Measurements from ENCODE around the gene EHD2.

Gene EHD2

DNA sequence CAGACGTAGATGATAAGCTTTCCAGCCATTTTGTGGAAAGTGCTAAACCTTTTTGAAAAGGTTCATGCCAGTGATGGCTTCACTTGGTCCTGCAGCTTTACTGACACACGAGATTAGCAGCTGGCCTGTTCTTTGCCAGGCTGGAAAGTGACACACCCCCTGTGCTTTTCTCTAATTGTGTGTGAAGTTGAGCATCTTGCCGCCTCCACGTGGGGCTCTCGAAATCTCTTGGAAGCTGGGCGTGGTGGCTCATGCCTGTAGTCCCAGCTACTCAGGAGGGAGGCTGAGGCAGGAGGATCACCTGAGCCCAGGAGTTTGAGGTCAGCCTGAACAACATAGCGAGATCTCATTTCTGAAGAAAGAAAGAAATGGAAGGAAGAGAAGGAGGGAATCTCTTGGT lies 25.3 kb upstream of the EHD2 start:
- TF ChIP-seq, protein P1, sequence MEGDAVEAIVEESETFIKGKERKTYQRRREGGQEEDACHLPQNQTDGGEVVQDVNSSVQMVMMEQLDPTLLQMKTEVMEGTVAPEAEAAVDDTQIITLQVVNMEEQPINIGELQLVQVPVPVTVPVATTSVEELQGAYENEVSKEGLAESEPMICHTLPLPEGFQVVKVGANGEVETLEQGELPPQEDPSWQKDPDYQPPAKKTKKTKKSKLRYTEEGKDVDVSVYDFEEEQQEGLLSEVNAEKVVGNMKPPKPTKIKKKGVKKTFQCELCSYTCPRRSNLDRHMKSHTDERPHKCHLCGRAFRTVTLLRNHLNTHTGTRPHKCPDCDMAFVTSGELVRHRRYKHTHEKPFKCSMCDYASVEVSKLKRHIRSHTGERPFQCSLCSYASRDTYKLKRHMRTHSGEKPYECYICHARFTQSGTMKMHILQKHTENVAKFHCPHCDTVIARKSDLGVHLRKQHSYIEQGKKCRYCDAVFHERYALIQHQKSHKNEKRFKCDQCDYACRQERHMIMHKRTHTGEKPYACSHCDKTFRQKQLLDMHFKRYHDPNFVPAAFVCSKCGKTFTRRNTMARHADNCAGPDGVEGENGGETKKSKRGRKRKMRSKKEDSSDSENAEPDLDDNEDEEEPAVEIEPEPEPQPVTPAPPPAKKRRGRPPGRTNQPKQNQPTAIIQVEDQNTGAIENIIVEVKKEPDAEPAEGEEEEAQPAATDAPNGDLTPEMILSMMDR (IDR thresholded peaks at IDR 0.05; ENCODE audit: borderline replicate concordance, control extremely low read depth, extremely low read depth, insufficient read depth, missing control alignments) = no peak
- DNase-seq (ENCODE audit: low spot score) = no peak
- in situ Hi-C loops (cut with MboI; ENCODE audit: low sequenced_read_pairs, unreplicated experiment) = no loop called here

DNA sequence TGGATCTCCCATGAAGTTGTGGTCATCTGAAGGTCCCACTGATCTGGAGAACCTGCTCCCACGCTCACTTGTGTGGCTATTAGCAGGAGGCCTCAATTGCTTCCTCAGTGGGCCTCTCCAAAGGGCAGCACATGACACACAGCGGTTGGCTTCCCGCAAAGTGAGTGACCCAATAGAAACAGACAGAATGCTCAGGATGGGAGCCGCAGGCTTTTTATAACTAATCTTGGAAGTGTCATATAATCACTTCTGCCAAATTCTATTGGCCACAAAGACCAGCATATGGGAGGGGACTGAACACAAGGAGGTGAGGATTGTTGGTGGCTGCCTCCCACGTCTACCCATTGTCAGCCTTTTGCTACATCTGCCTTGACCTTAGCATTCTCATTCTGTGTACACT lies 22.1 kb upstream of the EHD2 start:
- TF ChIP-seq, protein P1 (IDR thresholded peaks at IDR 0.05; ENCODE audit: borderline replicate concordance, control extremely low read depth, extremely low read depth, insufficient read depth, missing control alignments) = no peak
- in situ Hi-C loops (cut with MboI; ENCODE audit: low sequenced_read_pairs, unreplicated experiment) = no loop called here
- no peak for DNase-seq (ENCODE audit: low spot score)

DNA sequence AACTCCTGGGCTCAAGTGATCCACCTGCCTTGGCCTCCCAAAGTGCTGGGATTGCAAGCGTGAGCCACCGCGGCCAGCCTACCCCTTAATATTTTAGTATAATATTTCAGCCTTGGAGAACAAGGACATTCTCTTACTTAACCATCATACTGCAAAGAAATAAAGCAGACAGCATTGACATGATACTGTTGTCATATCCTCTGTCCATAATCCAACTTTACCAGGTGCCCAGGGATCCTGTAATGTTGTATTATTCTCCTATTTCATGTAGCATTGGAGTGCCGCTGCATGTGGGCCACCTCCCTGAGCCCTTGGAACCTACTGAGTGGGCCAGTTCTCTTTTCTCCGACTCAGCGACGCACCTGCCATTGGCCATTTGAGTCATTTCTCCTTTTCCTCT lies 21.4 kb upstream of the EHD2 start:
- in situ Hi-C loops (cut with MboI; ENCODE audit: low sequenced_read_pairs, unreplicated experiment) = no loop called here
- TF ChIP-seq, protein P1 (IDR thresholded peaks at IDR 0.05; ENCODE audit: borderline replicate concordance, control extremely low read depth, extremely low read depth, insufficient read depth, missing control alignments) = no peak
- DNase-seq (ENCODE audit: low spot score) = no peak

DNA sequence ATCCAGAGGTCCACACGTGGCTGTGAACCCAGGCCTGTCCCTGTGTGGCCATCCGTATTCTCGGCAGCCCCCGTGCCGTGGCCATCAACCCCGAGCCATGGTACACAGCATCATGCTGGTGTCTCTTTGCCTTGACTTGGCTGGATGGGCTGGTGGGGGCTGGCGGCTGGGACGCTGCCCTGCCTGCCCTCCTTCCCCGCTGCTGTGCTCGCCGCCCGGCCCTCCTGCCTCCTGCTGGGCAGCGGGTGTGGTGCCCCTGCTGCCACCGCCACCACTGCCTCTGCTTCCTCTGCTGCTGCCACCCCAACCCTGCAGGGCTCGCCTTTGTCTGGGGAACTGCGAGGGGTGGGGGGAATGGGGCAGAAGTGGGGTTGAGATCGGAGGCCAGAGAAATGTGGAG lies 19.7 kb upstream of the EHD2 start:
- in situ Hi-C loops (cut with MboI; ENCODE audit: low sequenced_read_pairs, unreplicated experiment) = no loop called here
- TF ChIP-seq, protein P1 (IDR thresholded peaks at IDR 0.05; ENCODE audit: borderline replicate concordance, control extremely low read depth, extremely low read depth, insufficient read depth, missing control alignments) = no peak
- DNase-seq (ENCODE audit: low spot score) = no peak

DNA sequence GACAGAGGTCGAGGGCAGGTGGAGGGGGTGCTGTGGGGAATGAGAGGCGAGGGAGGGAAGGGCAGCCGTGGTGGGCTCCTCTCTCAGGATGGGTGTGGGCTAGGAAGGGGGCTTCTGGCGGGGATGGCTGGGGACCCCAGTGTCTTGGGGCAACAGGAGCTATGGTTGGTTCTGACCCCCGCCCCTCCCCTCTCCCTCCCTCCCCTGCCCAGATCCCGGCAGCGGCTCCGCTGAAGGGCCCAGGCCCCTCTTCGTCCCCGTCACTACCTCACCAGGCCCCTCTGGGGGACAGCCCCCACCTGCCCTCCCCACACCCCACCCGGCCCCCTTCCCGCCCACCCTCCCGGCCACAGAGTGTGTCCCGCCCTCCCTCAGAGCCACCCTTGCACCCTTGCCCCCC lies 19.3 kb upstream of the EHD2 start:
- in situ Hi-C loops (cut with MboI; ENCODE audit: low sequenced_read_pairs, unreplicated experiment) = no loop called here
- TF ChIP-seq, protein P1 (IDR thresholded peaks at IDR 0.05; ENCODE audit: borderline replicate concordance, control extremely low read depth, extremely low read depth, insufficient read depth, missing control alignments) = no peak
- DNase-seq (ENCODE audit: low spot score) = no peak

DNA sequence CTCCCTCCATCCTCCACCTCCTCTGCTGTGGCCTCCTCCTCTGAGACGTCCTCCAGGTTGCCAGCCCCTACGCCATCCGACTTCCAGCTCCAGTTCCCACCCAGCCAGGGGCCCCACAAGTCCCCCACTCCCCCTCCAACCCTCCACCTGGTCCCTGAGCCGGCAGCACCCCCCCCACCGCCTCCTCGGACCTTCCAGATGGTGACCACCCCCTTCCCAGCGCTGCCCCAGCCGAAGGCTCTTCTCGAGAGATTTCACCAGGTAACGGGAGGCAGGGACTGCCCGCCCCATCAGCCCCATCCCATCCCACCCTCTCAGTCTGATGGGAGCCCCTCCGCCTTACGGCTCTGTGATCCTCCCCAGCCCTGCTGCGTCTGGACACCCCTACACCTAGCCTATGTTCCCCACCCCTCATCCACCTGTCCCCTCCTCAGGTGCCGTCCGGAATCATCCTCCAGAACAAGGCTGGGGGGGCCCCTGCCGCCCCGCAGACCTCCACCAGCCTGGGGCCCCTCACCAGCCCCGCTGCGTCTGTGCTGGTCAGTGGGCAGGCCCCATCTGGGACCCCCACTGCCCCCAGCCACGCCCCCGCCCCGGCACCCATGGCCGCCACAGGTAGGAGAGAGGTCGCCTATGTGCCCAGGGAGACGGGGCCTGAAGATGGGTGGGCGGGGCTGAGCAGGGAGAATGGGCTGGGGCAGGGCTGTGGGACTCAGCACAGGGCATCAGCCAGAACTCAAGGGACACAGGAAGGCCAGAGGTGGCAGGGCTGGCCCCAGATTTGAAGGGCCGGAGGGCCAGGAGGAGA lies 18.6 kb upstream of the EHD2 start:
- in situ Hi-C loops (cut with MboI; ENCODE audit: low sequenced_read_pairs, unreplicated experiment) = no loop called here
- no peak for DNase-seq (ENCODE audit: low spot score)

More for the DNA sequence above, 18.6 kb upstream of the EHD2 start:
- TF ChIP-seq, protein P1 (IDR thresholded peaks at IDR 0.05; ENCODE audit: borderline replicate concordance, control extremely low read depth, extremely low read depth, insufficient read depth, missing control alignments) = no peak

All from GM13976 (cell line).